Measurements from ENCODE around the gene LIN28B.
"Not testable (repeated sequence)": the region's sequence is repeated elsewhere in the genome, so short reads cannot be mapped to it uniquely, and the experiment has no call there.

The LIN28B gene

GRCh38 chr6:105075210-105075609, 118.3 kb downstream of the LIN28B start:
- DNase-seq, result no peak

- not testable (repeated sequence) for DNase-seq
Observed at GRCh38 chr6:105076418-105076817, 119.5 kb downstream of the LIN28B start.

DNA sequence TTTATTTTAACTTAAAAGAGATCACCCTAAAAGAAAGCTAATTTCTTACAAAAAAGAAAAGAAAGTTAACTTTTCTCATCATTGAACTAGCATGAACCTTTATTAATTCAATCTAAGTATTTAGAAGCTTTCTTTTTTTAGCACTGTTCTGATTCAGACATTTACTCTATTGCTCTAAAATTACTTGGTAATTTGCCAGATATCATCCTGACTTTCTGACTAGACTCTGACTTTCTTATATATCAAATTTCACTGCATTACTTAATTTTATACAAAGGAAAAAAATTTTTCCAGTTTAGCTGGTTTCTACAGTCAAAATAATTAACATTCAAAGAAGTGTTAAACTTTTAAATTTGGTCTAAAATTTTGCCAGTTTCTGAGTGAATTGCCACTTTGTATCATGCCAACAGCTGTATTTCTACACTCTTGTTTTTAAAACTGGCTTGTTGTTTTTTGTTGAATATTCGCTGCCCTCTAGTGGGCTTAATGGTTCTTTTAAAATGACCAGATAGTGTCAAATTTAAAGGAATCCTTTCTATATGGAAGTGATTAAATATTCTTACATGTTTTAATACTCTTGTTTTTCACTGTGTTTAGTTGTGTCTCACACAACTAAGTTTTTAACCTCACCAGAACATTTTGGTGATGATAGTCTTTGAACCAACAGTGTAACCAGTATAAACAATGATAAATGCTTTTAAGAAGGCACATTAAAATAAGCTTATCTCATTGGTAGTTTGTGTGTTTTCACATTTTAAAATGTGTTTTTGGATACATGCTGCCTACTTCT, 120.9 kb downstream of the LIN28B start:
- peak; percentile 25 for DNase-seq

GRCh38 chr6:105078386-105078708, 121.4 kb downstream of the LIN28B start:
- no peak for DNase-seq

DNA sequence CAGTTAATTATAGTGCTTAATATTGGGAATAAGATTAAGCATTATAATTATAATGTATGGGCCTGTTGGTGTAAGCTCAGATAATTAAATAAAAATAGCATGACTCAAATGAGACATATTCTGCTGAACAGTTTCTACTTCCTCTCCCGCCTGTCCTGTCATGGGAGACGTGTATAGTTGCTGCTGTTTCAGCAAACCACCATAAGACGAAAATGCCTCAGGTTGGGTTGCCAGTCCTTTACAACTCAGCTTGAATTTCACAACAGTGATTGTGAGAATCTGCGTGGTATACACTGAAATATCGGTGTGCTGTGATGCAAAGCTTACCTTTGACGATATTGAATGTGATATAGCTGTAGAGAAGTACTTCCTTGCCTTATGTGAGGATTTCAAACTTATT, 123.4 kb downstream of the LIN28B start:
- DNase-seq, result no peak

GRCh38 chr6:105081662-105082061, 124.8 kb downstream of the LIN28B start:
- DNase-seq, result not testable (repeated sequence)

DNA sequence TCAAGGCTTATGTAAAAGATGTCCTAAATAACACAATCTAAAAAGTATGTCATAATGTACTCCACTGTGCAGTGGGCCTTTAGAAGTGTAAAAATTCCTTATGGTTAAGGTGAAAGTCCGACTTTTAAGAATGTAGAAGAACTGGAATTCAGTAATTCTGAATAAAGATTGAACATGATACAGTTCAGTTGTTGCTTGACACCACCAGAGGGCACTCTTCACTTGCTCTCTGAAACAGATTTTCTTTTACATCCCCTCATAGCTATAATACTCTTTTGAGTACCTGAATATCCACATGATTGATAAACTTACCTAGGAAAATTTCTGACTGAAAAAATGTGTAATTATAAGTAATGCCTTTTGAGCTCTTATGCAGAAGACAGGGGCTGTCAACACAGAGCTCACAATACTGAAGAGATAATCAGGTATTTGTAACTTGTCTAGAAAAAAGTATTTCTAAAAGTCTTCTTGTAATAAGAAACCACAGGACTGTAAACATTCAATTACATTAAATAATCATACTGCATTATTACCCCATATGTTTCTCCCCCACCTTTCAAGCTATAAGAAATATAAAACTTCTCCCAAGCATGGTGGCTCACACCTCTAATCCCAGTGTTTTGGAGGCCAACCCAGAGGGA, 130.8 kb downstream of the LIN28B start:
- DNase-seq, result peak; percentile 58

GRCh38 chr6:105091140-105091829, 134.4 kb downstream of the LIN28B start:
- no peak for DNase-seq

- DNase-seq, result no peak
Observed at GRCh38 chr6:105094133-105094640, 137.3 kb downstream of the LIN28B start.

GRCh38 chr6:105095139-105095538, 138.2 kb downstream of the LIN28B start:
- no peak for DNase-seq

GRCh38 chr6:105097288-105097687, 140.4 kb downstream of the LIN28B start:
- no peak for DNase-seq

DNA sequence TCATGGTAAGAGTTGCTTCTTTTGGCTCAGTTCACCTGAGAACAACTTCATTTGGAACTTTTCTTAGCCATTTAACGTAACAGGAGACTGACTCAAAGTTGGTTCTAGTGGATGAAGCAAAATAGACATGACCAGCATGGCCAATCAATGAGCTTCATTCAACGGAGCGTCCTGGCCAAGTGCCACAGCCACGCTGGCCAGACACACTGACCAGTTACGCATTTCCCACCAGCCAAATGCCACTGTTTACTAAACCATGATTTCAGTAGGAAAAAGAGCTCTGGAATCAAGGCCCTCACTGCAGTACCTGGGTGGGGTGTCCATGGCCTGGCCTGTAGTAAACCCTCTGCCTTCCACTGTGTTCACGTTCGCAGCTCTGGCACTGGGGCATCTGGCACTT, 142.5 kb downstream of the LIN28B start:
- no peak for DNase-seq

- no peak for DNase-seq
Observed at GRCh38 chr6:105102186-105102585, 145.3 kb downstream of the LIN28B start.

DNA sequence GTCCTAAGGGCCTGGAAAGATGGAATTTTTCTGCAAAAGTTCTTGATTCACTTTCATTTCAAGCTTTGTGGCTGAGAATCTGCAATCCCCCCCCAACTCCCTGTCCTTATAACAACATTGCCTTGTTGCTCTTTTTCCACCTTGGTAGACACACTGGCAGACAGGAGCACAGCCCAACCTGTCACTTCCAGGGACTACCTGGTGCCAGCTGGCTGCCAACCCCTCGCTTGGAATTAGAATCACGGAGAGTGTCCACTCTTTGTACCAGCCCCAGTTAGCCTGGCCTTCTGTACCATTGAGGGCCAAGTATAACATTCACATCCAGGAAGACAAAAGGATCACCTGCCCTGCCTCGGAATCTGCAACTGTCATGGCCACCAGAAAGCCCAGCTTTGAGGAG, 148.2 kb downstream of the LIN28B start:
- no peak for DNase-seq

DNA sequence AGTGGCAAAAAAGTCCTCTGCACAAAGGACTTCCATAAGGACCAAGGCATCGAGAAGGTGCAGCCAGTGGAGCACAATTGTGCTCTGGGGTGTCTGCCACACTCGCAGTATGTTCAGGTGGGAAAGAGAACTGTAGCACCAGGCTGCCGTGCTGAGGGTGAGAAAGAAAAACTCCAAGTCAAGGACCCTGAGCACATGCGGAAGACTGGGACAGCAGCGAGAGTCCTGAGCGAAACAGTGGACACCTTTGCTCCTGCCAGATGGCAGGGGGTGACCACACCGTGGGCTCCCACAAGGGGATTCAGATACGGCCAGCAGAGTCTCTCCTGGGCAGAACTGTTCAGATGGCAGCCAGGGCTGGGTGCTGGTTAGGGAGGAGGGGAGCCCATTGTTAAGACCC, 149.4 kb downstream of the LIN28B start:
- no peak for DNase-seq

GRCh38 chr6:105107207-105107606, 150.3 kb downstream of the LIN28B start:
- no peak for DNase-seq

DNA sequence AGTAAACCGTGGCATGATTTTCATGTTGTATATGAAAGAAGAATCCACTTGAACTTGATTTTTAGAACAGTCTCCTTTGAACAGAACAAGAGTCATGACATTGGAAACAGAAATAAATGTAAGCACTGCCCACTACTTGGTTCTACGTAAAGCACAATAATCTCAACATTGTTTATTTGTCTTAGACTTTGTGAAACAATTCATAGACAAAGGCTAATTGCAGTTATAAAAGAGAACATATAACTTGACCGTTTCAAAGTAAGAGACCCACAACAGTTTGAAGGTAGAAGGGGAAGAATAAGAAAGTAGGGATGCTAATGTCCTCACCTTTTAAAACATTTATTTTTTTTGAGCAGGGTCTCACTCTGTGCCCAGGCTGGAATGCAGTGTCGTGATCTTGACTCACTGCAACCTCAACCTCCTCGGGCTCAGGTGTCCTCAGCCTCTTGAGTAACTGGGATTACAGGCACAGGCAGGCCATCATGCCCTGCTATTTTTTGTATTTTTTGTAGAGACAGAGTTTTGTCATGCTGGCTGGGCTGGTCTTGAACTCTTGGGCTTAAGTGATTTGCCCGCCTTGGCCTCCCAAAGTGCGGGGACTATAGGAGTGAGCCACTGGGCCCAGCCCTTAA, 151.8 kb downstream of the LIN28B start:
- no peak for DNase-seq

DNA sequence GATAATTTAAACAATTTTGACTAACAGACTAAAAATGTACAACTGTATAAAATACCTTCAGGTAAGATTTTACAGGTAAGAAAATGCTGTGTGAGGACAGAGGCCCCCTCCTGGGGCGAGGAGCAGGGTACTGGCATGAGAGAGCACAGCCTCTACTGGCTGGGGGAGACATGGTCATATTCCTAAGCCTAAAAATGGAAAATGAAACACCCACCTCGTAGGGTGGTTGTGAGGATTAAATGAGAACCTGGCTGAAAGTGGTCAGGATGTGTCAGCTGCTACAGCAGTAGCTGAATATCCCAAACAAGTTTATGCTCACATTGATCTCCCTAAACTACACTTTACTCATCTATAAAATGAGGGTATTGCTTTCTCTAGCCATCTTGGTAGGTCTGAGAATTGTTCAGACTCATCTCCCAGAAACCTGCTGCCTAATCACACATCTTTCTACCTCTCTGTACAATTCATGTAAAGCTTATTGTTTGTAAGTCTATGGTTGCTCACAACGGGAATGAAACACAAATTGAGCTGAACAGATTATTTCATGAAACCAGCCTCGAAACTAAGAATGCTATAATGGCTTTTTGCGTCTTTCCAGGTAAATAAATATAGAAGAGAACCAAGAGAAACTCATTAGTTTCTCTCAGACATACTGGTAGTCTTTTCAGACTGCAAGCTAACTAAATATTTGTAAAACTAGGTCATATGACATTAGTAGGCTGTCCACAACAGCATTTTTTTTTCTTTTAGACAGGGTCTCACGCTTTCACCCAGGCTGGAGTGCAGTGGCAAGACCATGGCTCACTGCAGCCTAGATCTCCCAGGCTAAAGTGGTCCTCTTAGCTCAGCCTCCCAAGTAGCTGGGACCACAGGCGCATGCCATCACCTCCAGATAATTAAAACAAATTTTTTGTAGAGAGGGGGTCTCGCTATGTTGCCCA, 153.3 kb downstream of the LIN28B start:
- no peak for DNase-seq

- no peak for DNase-seq
Observed at GRCh38 chr6:105111105-105111504, 154.2 kb downstream of the LIN28B start.

DNA sequence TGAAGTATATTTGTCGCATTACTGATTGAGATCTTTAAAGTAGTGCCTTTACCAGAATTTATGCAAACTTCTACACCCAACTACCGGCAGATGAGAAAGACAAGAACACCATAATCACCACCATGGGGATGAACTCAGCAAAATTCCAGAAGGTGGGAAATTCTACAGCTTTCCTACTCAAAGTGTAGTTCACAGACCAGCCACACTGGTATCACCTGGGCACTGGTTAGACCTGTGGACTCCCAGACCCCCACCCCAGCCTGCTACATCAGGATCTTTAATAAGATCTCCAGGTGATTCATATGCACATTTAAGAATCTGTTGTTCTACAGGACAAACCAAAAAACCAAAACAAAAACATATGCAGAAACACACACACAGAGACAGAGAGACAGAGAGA, 155.0 kb downstream of the LIN28B start:
- no peak for DNase-seq

DNA sequence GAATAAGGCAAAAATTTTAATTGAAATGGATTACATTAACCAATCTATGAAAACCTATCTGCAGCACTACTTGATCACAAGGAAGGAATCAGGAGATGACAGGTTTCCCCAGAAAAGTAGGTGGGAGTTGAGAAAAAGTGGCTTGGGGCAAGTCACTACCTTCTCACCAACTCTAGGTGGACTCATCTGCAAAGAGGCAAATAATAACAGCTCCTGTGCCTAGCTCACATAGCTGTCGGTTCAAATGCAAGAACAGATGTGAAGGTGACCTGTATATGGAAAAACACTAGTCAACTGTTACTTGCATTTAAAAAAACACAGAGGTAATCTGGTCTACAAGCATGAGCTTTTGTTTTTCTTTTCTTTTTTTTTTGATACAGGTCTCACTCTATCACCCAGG, 155.7 kb downstream of the LIN28B start:
- DNase-seq, result no peak

GRCh38 chr6:105113422-105113821, 156.5 kb downstream of the LIN28B start:
- no peak for DNase-seq
